SK-N-SH (cell line): Measurements from ENCODE around the gene SLC13A3. TPM values are rescaled to one million over a fixed set of nuclear protein-coding genes. Genes with fewer than 3 reads are reported as not detected.

Experiments
- CTCF ChIA-PET: fragments of 300-600, 350-600 bp; formaldehyde crosslinking; extraction: SDS; loops from one replicate; lab custom pipeline; 2021; lab: Yijun Ruan, JAX
- POLR2A ChIA-PET: fragments of 350-600 bp; sonication (Branson Sonifier 250); formaldehyde crosslinking; extraction: SDS; loops from one replicate; lab custom pipeline; 2020; ENCODE audit warnings: antibody characterized with exemption, inconsistent platforms; lab: Yijun Ruan, JAX
- DNase-seq: peaks from one replicate; pipeline ENCODE4 v3.0.0; 2012
- H2AFZ ChIP-seq: fragments of 200-600 bp; sonication (generic); 2 replicates; pipeline ENCODE4 v1.8.1; 2016; ENCODE audit warnings: antibody characterized with exemption, mild to moderate bottlenecking, low read depth
- H3F3A ChIP-seq: fragments of 200-600 bp; sonication (generic); replicated peaks from 2 replicates; pipeline ENCODE3; 2016; ENCODE audit warnings: antibody characterized with exemption, mild to moderate bottlenecking; ENCODE audit not compliant: insufficient read depth
- H3K27ac ChIP-seq, 2 experiments: fragments of 200-500 bp in 1 of 2; fragments of 200-600 bp in 1 of 2; sonication (Bioruptor generic) in 1 of 2; sonication (generic), shearing (Covaris generic) in 1 of 2; 2 replicates each; pipeline versions ENCODE4 v1.5.1 to v1.6.1; 2014 to 2016; ENCODE audit warnings: low read depth in 2 of 2, inconsistent platforms in 1 of 2, low read length in 1 of 2, mild to moderate bottlenecking in 1 of 2, mixed read lengths in 1 of 2
- H3K27me3 ChIP-seq: fragments of 200-600 bp; sonication (generic), shearing (Covaris generic); 2 replicates; pipeline ENCODE4 v1.6.1; 2016; ENCODE audit warnings: mixed run types; ENCODE audit not compliant: insufficient read depth
- H3K36me3 ChIP-seq, 2 experiments: fragments of 200-500 bp in 1 of 2; fragments of 200-600 bp in 1 of 2; sonication (Bioruptor generic) in 1 of 2; sonication (generic) in 1 of 2; replicated peaks in 1 of 2; 2 replicates each; pipeline versions ENCODE3 to v1.5.1; 2014 to 2016; ENCODE audit warnings: low read length in 1 of 2, mild to moderate bottlenecking in 1 of 2; ENCODE audit not compliant: insufficient read depth in 2 of 2, control insufficient read depth in 1 of 2
- H3K4me1 ChIP-seq, 2 experiments: fragments of 200-500 bp in 1 of 2; fragments of 200-600 bp in 1 of 2; sonication (Bioruptor generic) in 1 of 2; sonication (generic), shearing (Covaris generic) in 1 of 2; 2 replicates each; pipeline versions ENCODE4 v1.5.1 to v1.6.1; 2014 to 2016; ENCODE audit warnings: low read depth in 1 of 2, low read length in 1 of 2, mixed run types in 1 of 2; ENCODE audit not compliant: insufficient read depth in 2 of 2, control insufficient read depth in 1 of 2
- H3K4me2 ChIP-seq: fragments of 200-600 bp; sonication (generic), shearing (Covaris generic); 2 replicates; pipeline ENCODE4 v1.6.1; 2017; ENCODE audit warnings: mixed run types
- H3K4me3 ChIP-seq, 2 experiments: fragments of 200-500 bp in 1 of 2; fragments of 200-600 bp in 1 of 2; sonication (Bioruptor generic) in 1 of 2; sonication (generic), shearing (Covaris generic) in 1 of 2; 2 replicates each; pipeline versions ENCODE4 v1.5.1 to v1.8.1; 2014 to 2016; ENCODE audit warnings: low read depth in 2 of 2, inconsistent platforms in 1 of 2, low read length in 1 of 2, mild to moderate bottlenecking in 1 of 2, mixed read lengths in 1 of 2, moderate library complexity in 1 of 2
- H3K79me2 ChIP-seq: fragments of 200-600 bp; sonication (generic); 2 replicates; pipeline ENCODE4 v1.8.1; 2017; ENCODE audit warnings: mild to moderate bottlenecking; ENCODE audit not compliant: insufficient read depth
- H3K9ac ChIP-seq: fragments of 200-600 bp; sonication (generic); 2 replicates; pipeline ENCODE4 v1.6.1; 2017; ENCODE audit warnings: mixed run types
- H3K9me2 ChIP-seq: fragments of 200-600 bp; sonication (generic); 2 replicates; pipeline ENCODE4 v1.6.1; 2017; ENCODE audit warnings: mixed run types
- H3K9me3 ChIP-seq: fragments of 200-600 bp; sonication (generic); 2 replicates; pipeline ENCODE4 v1.6.1; 2017; ENCODE audit warnings: mixed run types, mild to moderate bottlenecking, moderate library complexity
- H4K20me1 ChIP-seq: fragments of 200-600 bp; sonication (generic); 2 replicates; pipeline ENCODE4 v1.6.1; 2017; ENCODE audit warnings: mild to moderate bottlenecking, mixed run types; ENCODE audit not compliant: insufficient read depth
- CHD2 ChIP-seq: fragments of 150-350 bp; IDR thresholded peaks from 2 replicates; pipeline ENCODE4 v1.6.1; 2018; ENCODE audit warnings: low read length; ENCODE audit not compliant: partially characterized antibody
- EP300 ChIP-seq, 2 experiments: IDR thresholded peaks; 2 replicates each; pipeline versions ENCODE4 v1.4.0 to v1.6.1; 2012; ENCODE audit warnings: borderline replicate concordance in 1 of 2, low read depth in 1 of 2, low read length in 1 of 2
- FOSL2 ChIP-seq: IDR thresholded peaks from 2 replicates; pipeline ENCODE4 v1.4.0; 2012; ENCODE audit warnings: low read depth, mild to moderate bottlenecking, moderate library complexity, borderline replicate concordance
- JUND ChIP-seq: IDR thresholded peaks from 2 replicates; pipeline ENCODE4 v1.4.0; 2012
- MEF2A ChIP-seq: IDR thresholded peaks from 2 replicates; pipeline ENCODE4 v1.4.0; 2012; ENCODE audit warnings: low read depth, borderline replicate concordance
- MXI1 ChIP-seq: IDR thresholded peaks from 2 replicates; pipeline ENCODE4 v1.6.1; 2012; ENCODE audit warnings: mild to moderate bottlenecking, low read depth, low read length, improper control_type of control experiment
- NRF1 ChIP-seq: IDR thresholded peaks from 2 replicates; pipeline ENCODE4 v1.6.1; 2012; ENCODE audit warnings: low read depth, mild to moderate bottlenecking, low read length
- RAD21 ChIP-seq: IDR thresholded peaks from 2 replicates; pipeline ENCODE4 v1.6.1; 2012; ENCODE audit warnings: mild to moderate bottlenecking, low read length
- RCOR1 ChIP-seq: fragments of 150-350 bp; IDR thresholded peaks from 2 replicates; pipeline ENCODE4 v1.6.1; 2017; ENCODE audit warnings: antibody characterized with exemption, low read length
- RFX5 ChIP-seq: IDR thresholded peaks from 2 replicates; pipeline ENCODE4 v1.6.1; 2012; ENCODE audit warnings: mild to moderate bottlenecking, improper control_type of control experiment, low read length
- SMC3 ChIP-seq: IDR thresholded peaks from 2 replicates; pipeline ENCODE4 v1.6.1; 2012; ENCODE audit warnings: low read depth, low read length, improper control_type of control experiment
- TCF12 ChIP-seq: IDR thresholded peaks from 2 replicates; pipeline ENCODE4 v1.4.0; 2012
- USF2 ChIP-seq: fragments of 150-350 bp; IDR thresholded peaks from 2 replicates; pipeline ENCODE4 v1.6.1; 2017; ENCODE audit warnings: antibody characterized with exemption, low read length, low read depth, borderline replicate concordance
- YY1 ChIP-seq: IDR thresholded peaks from 2 replicates; pipeline ENCODE4 v1.4.0; 2012; ENCODE audit warnings: low read depth, mild to moderate bottlenecking
- WGBS: methylation state at CpG from one replicate; pipeline ENCODE4 v1.1.6; 2017; ENCODE audit warnings: low lambda C conversion rate; 5-methylcytosine and 5-hydroxymethylcytosine counted together
- polyA plus RNA-seq, 3 experiments: library from polyadenylated mRNA; depleted of rRNA; stranded (reverse); fragments of >200 nt; gene quantifications; 2 replicates each; pipeline ENCODE4 v1.2.3, GENCODE V29; 2012

Gene SLC13A3
- polyA plus RNA-seq, 1 of the 3 experiments (the other 2 are of a cell fraction) = 0.10 TPM

- no peaks in the 10 kb centered on the region for H3K36me3 ChIP-seq
- no peaks in the 10 kb centered on the region for H3K79me2 ChIP-seq
These were observed 4.4 kb downstream of the SLC13A3 start for GRCh38 chr20:46646659-46647380.

DNA sequence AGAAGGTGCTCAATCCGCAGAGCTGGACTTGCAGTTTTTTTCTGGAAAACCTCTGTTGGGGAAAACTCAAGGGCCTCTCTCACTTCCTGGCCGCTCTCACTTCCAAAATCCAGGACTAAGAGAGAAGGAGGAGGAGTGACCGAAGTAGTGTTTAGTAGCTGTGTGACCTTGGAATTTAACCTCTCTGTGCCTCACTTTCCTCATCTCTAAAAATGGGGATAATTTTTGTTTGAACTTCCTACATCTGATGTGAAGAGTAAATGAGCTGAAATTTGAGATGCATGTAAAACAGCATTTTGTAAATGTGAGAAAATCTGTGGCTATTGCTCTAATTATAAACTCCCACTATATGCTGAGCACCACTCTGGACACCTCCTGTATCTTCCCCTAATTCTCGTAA is 5.1 kb downstream of the SLC13A3 start:
- H3K9me3 ChIP-seq = no peaks in the 10 kb centered on the region
- H3K27ac ChIP-seq = no peak overlapping the region
- peaks cover 6% of the 10 kb centered on the region; the same call in 1 of the 2 replicates for H3K27me3 ChIP-seq
- H3K9ac ChIP-seq = no peak overlapping the region
- POLR2A ChIA-PET = no interaction called here
- H3F3A ChIP-seq = no peaks in the 10 kb centered on the region
- H3K79me2 ChIP-seq = no peaks in the 10 kb centered on the region
- H3K4me2 ChIP-seq = no peak overlapping the region
- DNase-seq = no peak
- H3K36me3 ChIP-seq = no peaks in the 10 kb centered on the region
- no peak overlapping the region for H2AFZ ChIP-seq
- TF ChIP-seq USF2 = no peak
- no peak for TF ChIP-seq MXI1
- no peak for TF ChIP-seq EP300 (IDR thresholded peaks at IDR 0.05; ENCODE audit: borderline replicate concordance in 1 of 2, low read depth in 1 of 2, low read length in 1 of 2)
- TF ChIP-seq NRF1 = no peak
- TF ChIP-seq RCOR1 = no peak
- TF ChIP-seq FOSL2 = no peak
- TF ChIP-seq JUND = no peak
- TF ChIP-seq RFX5 = no peak
- TF ChIP-seq YY1 = no peak
- no peak for TF ChIP-seq SMC3
- no peak for TF ChIP-seq TCF12
- TF ChIP-seq, all 33 proteins: peak for 0
- no peaks in the 10 kb centered on the region for H3K4me1 ChIP-seq
- H3K9me2 ChIP-seq = no peaks in the 10 kb centered on the region
- H3K4me3 ChIP-seq = no peak overlapping the region
- no peaks in the 10 kb centered on the region for H4K20me1 ChIP-seq
- CTCF ChIA-PET = interaction anchor here (1.2 to 1.3 kb wide), 2 partner anchors 35 to 84 kb away, joined by 4 read pairs; no protein-coding TSS in a partner anchor
- WGBS = 36% methylated on average over 4 of the region's 4 CpGs

More at GRCh38 chr20:46646659-46647380, 4.4 kb downstream of the SLC13A3 start:
- ChIA-PET POLR2A (no interaction called here), CTCF (interaction anchor here (0.6 to 1.2 kb wide), 4 partner anchors 12 to 173 kb away, joined by 3 to 4 read pairs (median 4); no protein-coding TSS in a partner anchor)
- Histone ChIP-seq H3K4me1 (peaks cover 0 to 3% of the 10 kb centered on the region in 2 experiments; a peak in 1 of 4 replicates), H4K20me1 (no peaks in the 10 kb centered on the region), H3K4me3 (no peak overlapping the region), H3F3A (no peaks in the 10 kb centered on the region), H3K27ac (no peak overlapping the region), H3K9me3 (no peaks in the 10 kb centered on the region), H2AFZ (no peak overlapping the region), H3K9me2 (no peaks in the 10 kb centered on the region), H3K27me3 (peaks cover 13% of the 10 kb centered on the region; the same call in 1 of the 2 replicates), H3K9ac (no peak overlapping the region), H3K4me2 (no peak overlapping the region)
- 52% methylated on average over 3 of the region's 3 CpGs for WGBS
- peak; percentile 50; the same call in 1 of the 2 replicates for TF ChIP-seq MEF2A
- TF ChIP-seq CHD2 = no peak
- no peak for TF ChIP-seq RAD21
- DNase-seq = no peak
